Sigmoid colon (tissue), 4 donors: ENCODE data around the gene B3GNT3.

Source experiments
- POLR2A ChIP-seq, 2 donors: fragments of 450-650 bp; IDR thresholded peaks; one replicate each; pipeline ENCODE4 v1.6.1; 2016; ENCODE audit warnings: antibody characterized with exemption in 2 of 2, mild to moderate bottlenecking in 2 of 2, moderate library complexity in 2 of 2
- POLR2AphosphoS5 ChIP-seq, 4 donors: sonication (generic); formaldehyde crosslinking; IDR thresholded peaks; one replicate each; pipeline ENCODE4 v1.6.1; 2017; ENCODE audit warnings: antibody characterized with exemption in 4 of 4

DNA sequence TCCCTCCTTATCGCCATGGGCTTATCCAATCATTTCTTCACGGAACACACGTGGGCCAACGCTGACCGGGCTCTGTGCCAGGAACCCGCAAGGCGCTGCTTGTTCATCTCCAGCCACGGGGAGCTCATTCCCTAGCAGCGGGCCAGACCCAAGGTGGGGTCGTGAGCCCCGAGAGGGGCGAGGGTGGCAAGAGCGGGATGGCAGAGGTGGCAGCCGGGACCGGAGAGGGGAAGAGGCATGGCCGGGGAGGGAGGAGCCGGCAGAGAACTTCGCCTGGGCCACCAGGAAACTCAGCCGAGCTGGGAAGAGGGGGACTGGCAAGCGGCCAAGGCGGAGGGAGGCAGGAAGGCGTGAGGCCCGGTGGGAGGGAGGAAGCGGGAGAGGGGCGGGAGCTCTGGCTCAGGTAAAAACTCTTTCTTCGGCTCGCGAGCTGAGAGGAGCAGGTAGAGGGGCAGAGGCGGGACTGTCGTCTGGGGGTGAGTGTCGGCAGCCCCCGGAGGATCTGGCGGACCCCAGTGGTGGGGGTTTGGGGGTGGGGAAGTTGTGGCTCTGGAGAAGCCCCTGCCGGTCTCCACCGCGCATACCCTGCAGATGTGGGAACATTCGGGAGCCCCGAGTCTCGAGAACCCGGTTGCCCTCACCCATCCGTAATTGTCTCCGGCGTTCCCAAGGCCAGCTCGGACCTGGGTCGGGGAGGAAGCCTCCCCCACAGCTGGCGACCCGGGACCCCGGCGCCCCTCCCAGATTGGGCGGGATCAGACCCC is at the start of gene B3GNT3:
- TF ChIP-seq POLR2A (IDR thresholded peaks at IDR 0.05) (peak in 1 of 2 donors; percentile 82), POLR2AphosphoS5 (IDR thresholded peaks at IDR 0.05) (peak in 1 of 4 donors; percentile 50)
